T-helper 17 cell (primary cell): ENCODE results near the gene OTOGL. TPM values are rescaled to one million over a fixed set of nuclear protein-coding genes. Genes with fewer than 3 reads are reported as not detected.

ENCODE experiments used
- ATAC-seq: fragments of 150-1000 bp; cut with Tn5 transposase; 2 replicates; pipeline ENCODE4 v1.10.0; 2021; ENCODE audit warnings: mild to moderate bottlenecking, moderate library complexity
- DNase-seq, 3 donors: peaks; one replicate each; pipeline versions ENCODE4 v3.0.0 to v3.0.0-alpha.2; 2020 to 2021
- H3K9me3 ChIP-seq: one replicate; pipeline ENCODE4 v1.7.0; 2013; ENCODE audit warnings: low read length, mild to moderate bottlenecking; ENCODE audit not compliant: control insufficient read depth, poor library complexity, severe bottlenecking
- H3K27ac Mint-ChIP-seq: one replicate; pipeline ENCODE4 v1.8.0; 2022; ENCODE audit warnings: mild to moderate bottlenecking, moderate library complexity, mixed read lengths
- H3K27me3 Mint-ChIP-seq: one replicate; pipeline ENCODE4 v1.8.0; 2022; ENCODE audit warnings: mixed read lengths
- H3K36me3 Mint-ChIP-seq: one replicate; pipeline ENCODE4 v1.8.0; 2022; ENCODE audit warnings: low read depth, mixed read lengths
- H3K4me1 Mint-ChIP-seq: one replicate; pipeline ENCODE4 v1.8.0; 2022; ENCODE audit warnings: mild to moderate bottlenecking, mixed read lengths
- H3K4me3 Mint-ChIP-seq: one replicate; pipeline ENCODE4 v1.8.0; 2022; ENCODE audit warnings: mild to moderate bottlenecking, moderate library complexity, mixed read lengths
- total RNA-seq, 4 donors: library from RNA in 2 of 4; stranded (reverse) in 2 of 4; gene quantifications; one replicate each; pipeline ENCODE4 v1.2.3 and lab custom pipeline; 2022 to 2026

OTOGL gene
- total RNA-seq, 2 donors from 2014 or later = not detected

GRCh38 chr12:80352474-80352873 lies 253.1 kb downstream of the OTOGL start:
- Mint-ChIP-seq H3K36me3 (no peaks in the 10 kb centered on the region), H3K4me1 (no peaks in the 10 kb centered on the region), H3K27me3 (no peaks in the 10 kb centered on the region), H3K4me3 (no peak overlapping the region), H3K27ac (no peak overlapping the region)
- no peak for DNase-seq
- no peaks in the 10 kb centered on the region for H3K9me3 ChIP-seq
- ATAC-seq = no peak

- DNase-seq (no peak), ATAC-seq (no peak)
- no peaks in the 10 kb centered on the region for H3K4me1 Mint-ChIP-seq
- H3K27me3 Mint-ChIP-seq = no peaks in the 10 kb centered on the region
- no peaks in the 10 kb centered on the region for H3K9me3 ChIP-seq
- H3K27ac Mint-ChIP-seq = no peak overlapping the region
- no peak overlapping the region for H3K4me3 Mint-ChIP-seq
- no peaks in the 10 kb centered on the region for H3K36me3 Mint-ChIP-seq
These were observed 253.9 kb downstream of the OTOGL start for GRCh38 chr12:80353254-80353653.

GRCh38 chr12:80356097-80356496 lies 256.8 kb downstream of the OTOGL start:
- no peak overlapping the region for H3K27ac Mint-ChIP-seq
- no peaks in the 10 kb centered on the region for H3K36me3 Mint-ChIP-seq
- H3K27me3 Mint-ChIP-seq = no peaks in the 10 kb centered on the region
- no peak overlapping the region for H3K4me3 Mint-ChIP-seq
- H3K9me3 ChIP-seq = no peaks in the 10 kb centered on the region
- DNase-seq (no peak), ATAC-seq (no peak)
- no peaks in the 10 kb centered on the region for H3K4me1 Mint-ChIP-seq

GRCh38 chr12:80359703-80360102 lies 260.4 kb downstream of the OTOGL start:
- no peaks in the 10 kb centered on the region for H3K9me3 ChIP-seq
- no peaks in the 10 kb centered on the region for H3K36me3 Mint-ChIP-seq

GRCh38 chr12:80364056-80364455 lies 264.7 kb downstream of the OTOGL start:
- Mint-ChIP-seq H3K4me3 (no peak overlapping the region), H3K27ac (no peak overlapping the region), H3K36me3 (no peaks in the 10 kb centered on the region), H3K27me3 (no peaks in the 10 kb centered on the region), H3K4me1 (no peaks in the 10 kb centered on the region)
- no peaks in the 10 kb centered on the region for H3K9me3 ChIP-seq
- DNase-seq = no peak
- no peak for ATAC-seq

More at GRCh38 chr12:80359703-80360102, 260.4 kb downstream of the OTOGL start:
- Mint-ChIP-seq H3K4me1 (no peaks in the 10 kb centered on the region), H3K27me3 (no peaks in the 10 kb centered on the region), H3K4me3 (no peak overlapping the region), H3K27ac (no peak overlapping the region)
- DNase-seq (no peak), ATAC-seq (no peak)

- Mint-ChIP-seq H3K36me3 (no peaks in the 10 kb centered on the region), H3K4me1 (no peaks in the 10 kb centered on the region), H3K27ac (no peak overlapping the region), H3K4me3 (no peak overlapping the region), H3K27me3 (no peaks in the 10 kb centered on the region)
- no peaks in the 10 kb centered on the region for H3K9me3 ChIP-seq
- ATAC-seq (no peak), DNase-seq (no peak)
These were observed 274.3 kb downstream of the OTOGL start for GRCh38 chr12:80373666-80374065.

GRCh38 chr12:80374615-80375014 lies 275.3 kb downstream of the OTOGL start:
- Mint-ChIP-seq H3K27ac (no peak overlapping the region), H3K4me3 (no peak overlapping the region), H3K27me3 (no peaks in the 10 kb centered on the region), H3K4me1 (no peaks in the 10 kb centered on the region), H3K36me3 (no peaks in the 10 kb centered on the region)
- no peaks in the 10 kb centered on the region for H3K9me3 ChIP-seq
- DNase-seq (no peak), ATAC-seq (no peak)

GRCh38 chr12:80377140-80377794 lies 277.9 kb downstream of the OTOGL start:
- Mint-ChIP-seq H3K27me3 (no peaks in the 10 kb centered on the region), H3K4me3 (no peak overlapping the region), H3K27ac (no peak overlapping the region), H3K4me1 (no peaks in the 10 kb centered on the region), H3K36me3 (no peaks in the 10 kb centered on the region)
- ATAC-seq = no peak
- H3K9me3 ChIP-seq = no peaks in the 10 kb centered on the region
- DNase-seq = no peak

GRCh38 chr12:80381121-80381520 lies 281.8 kb downstream of the OTOGL start:
- Mint-ChIP-seq H3K27ac (no peak overlapping the region), H3K4me3 (no peak overlapping the region), H3K4me1 (no peaks in the 10 kb centered on the region), H3K36me3 (no peaks in the 10 kb centered on the region), H3K27me3 (no peaks in the 10 kb centered on the region)
- DNase-seq (no peak), ATAC-seq (no peak)
- no peaks in the 10 kb centered on the region for H3K9me3 ChIP-seq

- H3K9me3 ChIP-seq = no peaks in the 10 kb centered on the region
- Mint-ChIP-seq H3K4me1 (no peaks in the 10 kb centered on the region), H3K4me3 (no peak overlapping the region), H3K36me3 (no peaks in the 10 kb centered on the region), H3K27ac (no peak overlapping the region), H3K27me3 (no peaks in the 10 kb centered on the region)
- ATAC-seq (no peak), DNase-seq (no peak)
These were observed 282.9 kb downstream of the OTOGL start for GRCh38 chr12:80382254-80382653.

- H3K9me3 ChIP-seq = no peaks in the 10 kb centered on the region
- ATAC-seq = no peak
These were observed 301.2 kb downstream of the OTOGL start for GRCh38 chr12:80400571-80400991.

GRCh38 chr12:80401191-80401590 lies 301.9 kb downstream of the OTOGL start:
- H3K9me3 ChIP-seq = no peaks in the 10 kb centered on the region
- DNase-seq (no peak), ATAC-seq (no peak)
- Mint-ChIP-seq H3K36me3 (no peaks in the 10 kb centered on the region), H3K27me3 (no peaks in the 10 kb centered on the region), H3K4me3 (no peak overlapping the region), H3K27ac (no peak overlapping the region), H3K4me1 (no peaks in the 10 kb centered on the region)

More at GRCh38 chr12:80400571-80400991, 301.2 kb downstream of the OTOGL start:
- Mint-ChIP-seq H3K4me3 (no peak overlapping the region), H3K36me3 (no peaks in the 10 kb centered on the region), H3K27me3 (no peaks in the 10 kb centered on the region), H3K4me1 (no peaks in the 10 kb centered on the region), H3K27ac (no peak overlapping the region)
- no peak for DNase-seq

- no peak for DNase-seq
- Mint-ChIP-seq H3K27me3 (no peaks in the 10 kb centered on the region), H3K4me3 (no peak overlapping the region), H3K27ac (no peak overlapping the region), H3K36me3 (no peaks in the 10 kb centered on the region), H3K4me1 (no peaks in the 10 kb centered on the region)
- no peaks in the 10 kb centered on the region for H3K9me3 ChIP-seq
- no peak for ATAC-seq
These were observed 305.3 kb downstream of the OTOGL start for GRCh38 chr12:80404629-80405028.

GRCh38 chr12:80406253-80406652 lies 306.9 kb downstream of the OTOGL start:
- no peak overlapping the region for H3K27ac Mint-ChIP-seq
- no peak overlapping the region for H3K4me3 Mint-ChIP-seq
- H3K27me3 Mint-ChIP-seq = no peaks in the 10 kb centered on the region
- no peaks in the 10 kb centered on the region for H3K36me3 Mint-ChIP-seq
- DNase-seq (no peak), ATAC-seq (no peak)
- no peaks in the 10 kb centered on the region for H3K9me3 ChIP-seq
- H3K4me1 Mint-ChIP-seq = no peaks in the 10 kb centered on the region
